SK-N-MC (cell line): ENCODE measurements around the gene ZNF343.

Experiments used
- DNase-seq: peaks from one replicate; pipeline ENCODE4 v3.0.0-alpha.2; 2011; ENCODE audit warnings: low read depth, low spot score
- H3K27ac ChIP-seq: fragments of 200-600 bp; sonication (generic); 2 replicates; pipeline ENCODE4 v1.5.1; 2016; ENCODE audit warnings: mixed run types
- H3K36me3 ChIP-seq: fragments of 200-600 bp; sonication (generic); 2 replicates; pipeline ENCODE4 v1.6.1; 2017; ENCODE audit warnings: antibody characterized with exemption, low read length, mixed read lengths; ENCODE audit not compliant: insufficient read depth
- H3K4me3 ChIP-seq: fragments of 200-600 bp; sonication (generic); 2 replicates; pipeline ENCODE4 v1.5.1; 2016
- H3K9ac ChIP-seq: fragments of 200-600 bp; sonication (generic); 2 replicates; pipeline ENCODE4 v1.8.0; 2017; ENCODE audit warnings: mixed run types, mixed read lengths; ENCODE audit not compliant: insufficient read length
- H3K9me3 ChIP-seq: fragments of 200-600 bp; sonication (generic); 2 replicates; pipeline ENCODE4 v1.6.1; 2017; ENCODE audit warnings: low read depth, mild to moderate bottlenecking, antibody characterized with exemption, low read length, moderate library complexity, mixed read lengths
- EZH2 ChIP-seq: fragments of 200-600 bp; sonication (generic); IDR thresholded peaks from one replicate; pipeline ENCODE4 v1.6.1; 2017; ENCODE audit warnings: antibody characterized with exemption
- FOXP2 ChIP-seq: optimal IDR thresholded peaks from 2 replicates; pipeline ENCODE3; 2011; ENCODE audit warnings: mild to moderate bottlenecking, moderate library complexity; ENCODE audit not compliant: insufficient read depth; ENCODE audit errors: extremely low read length, control extremely low read depth
- POLR2AphosphoS5 ChIP-seq: IDR thresholded peaks from 2 replicates; pipeline ENCODE4 v1.6.1; 2012; ENCODE audit warnings: mild to moderate bottlenecking, low read depth, low read length, borderline replicate concordance

The ZNF343 gene

DNA sequence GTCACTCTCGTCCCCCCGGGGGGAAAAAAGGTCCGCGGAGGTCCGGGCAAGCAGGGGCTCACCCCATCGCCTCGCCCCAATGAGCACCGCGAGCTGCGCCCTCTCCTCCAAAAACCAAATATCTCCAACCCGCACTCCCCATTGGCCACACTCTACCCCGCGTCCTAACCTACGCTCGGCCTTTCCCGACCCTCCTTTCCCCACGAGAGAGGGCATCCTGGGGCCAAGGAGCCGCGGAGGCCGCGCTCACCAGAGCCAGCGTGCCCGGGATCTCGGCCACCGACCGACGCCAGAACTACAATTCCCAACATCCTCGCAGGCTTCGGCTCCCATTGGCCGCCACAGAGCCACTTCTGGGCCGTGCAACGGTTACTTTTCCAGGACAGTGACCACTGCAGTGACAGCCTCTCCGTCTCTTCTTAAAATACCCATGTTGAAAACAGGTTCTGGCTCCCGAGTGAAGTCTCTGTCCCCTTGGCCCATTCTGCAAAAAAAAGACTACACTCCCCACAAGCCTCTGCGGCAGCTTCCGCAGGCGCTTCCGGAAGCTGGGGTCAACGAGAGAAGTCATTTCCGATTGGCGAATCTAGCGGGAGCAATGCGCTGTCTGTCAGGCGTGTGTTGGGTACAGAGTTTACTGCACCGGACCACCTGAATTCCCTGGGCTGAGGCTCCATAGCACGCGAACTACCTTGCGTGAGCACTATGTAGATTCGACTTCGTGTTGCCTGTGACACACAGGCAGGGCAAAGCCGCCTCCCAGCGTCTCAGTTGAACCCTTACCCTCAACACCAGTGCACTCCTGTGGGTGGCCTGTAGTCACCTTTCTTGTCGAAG, at the start of gene ZNF343:
ZNF343 (minus strand) TSS at position 285 of the 837 bp plus-strand sequence. CDS start 15,020 bp downstream, outside the sequence.
- Histone ChIP-seq H3K4me3 (peak within 1 kb of the TSS; percentile 98), H3K9me3 (no peaks in the 10 kb centered on the region), H3K36me3 (no peaks in the 10 kb centered on the region), H3K9ac (peak within 1 kb of the TSS; percentile 95), H3K27ac (peak within 1 kb of the TSS; percentile 93)
- TF ChIP-seq EZH2 (no peak), POLR2AphosphoS5 (peak; percentile 89)
- DNase-seq: no peak

DNA sequence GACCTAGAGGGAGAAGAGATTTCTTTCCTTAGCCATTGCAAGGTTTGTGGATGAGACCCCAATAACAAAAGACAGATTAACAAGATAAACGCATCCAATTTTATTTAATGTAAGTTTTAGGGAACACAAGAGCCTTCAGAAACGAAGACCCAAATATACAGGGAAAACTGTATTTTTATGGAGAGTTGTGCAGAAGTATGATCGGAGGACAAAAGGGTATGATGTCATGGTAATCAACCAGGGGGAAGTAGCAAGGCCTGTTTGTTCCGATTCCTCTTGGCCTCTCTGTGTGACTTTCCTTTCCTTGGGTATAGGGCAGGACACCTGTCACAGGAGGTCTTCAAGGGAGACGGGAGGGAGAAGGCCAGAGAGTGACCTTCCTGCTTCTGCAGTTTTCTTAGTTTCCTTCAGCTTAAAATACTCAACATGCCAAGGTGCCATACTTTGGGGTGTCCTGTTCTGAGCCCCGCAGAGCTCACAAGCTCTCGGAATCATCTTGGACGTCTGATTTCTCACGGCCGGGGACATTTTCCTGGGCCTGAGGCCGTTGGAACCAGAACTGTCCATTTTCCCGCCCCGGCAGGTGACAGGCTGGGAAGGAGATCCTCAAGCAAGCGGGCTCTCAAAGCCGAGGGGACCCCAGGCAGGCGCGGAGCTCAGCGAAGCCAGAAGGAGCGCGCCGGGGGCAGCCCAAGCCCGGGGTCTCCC, 49.3 kb upstream of the ZNF343 start:
- DNase-seq: no peak
- no peak for TF ChIP-seq FOXP2
- TF ChIP-seq POLR2AphosphoS5: no peak
- TF ChIP-seq EZH2: no peak
- no peak overlapping the region for H3K9ac ChIP-seq
- H3K36me3 ChIP-seq: no peaks in the 10 kb centered on the region
- no peaks in the 10 kb centered on the region for H3K9me3 ChIP-seq
- no peak overlapping the region for H3K4me3 ChIP-seq
- no peak overlapping the region for H3K27ac ChIP-seq

DNA sequence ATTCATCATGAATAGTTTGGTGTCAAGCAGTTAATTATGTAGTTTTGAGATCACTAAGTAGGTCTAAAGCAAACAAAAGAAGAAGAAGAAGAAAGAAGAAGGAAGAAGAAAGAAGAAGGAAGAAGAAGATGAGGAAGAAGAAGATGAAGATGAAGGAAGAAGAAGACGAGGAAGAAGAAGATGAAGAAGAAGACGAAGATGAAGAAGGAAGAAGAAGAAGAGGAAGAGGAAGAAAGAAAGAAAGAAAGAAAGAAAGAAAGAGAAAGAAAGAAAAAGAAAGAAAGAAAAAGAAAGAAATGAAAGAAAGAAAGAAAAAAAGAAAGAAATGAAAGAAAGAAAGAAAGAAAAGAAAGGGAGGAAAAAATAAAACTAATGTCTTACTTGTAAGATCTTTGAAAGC, 36.9 kb upstream of the ZNF343 start:
- no peak for DNase-seq
- no peak for TF ChIP-seq POLR2AphosphoS5
- no peak for TF ChIP-seq EZH2
- TF ChIP-seq FOXP2: no peak
- Histone ChIP-seq H3K9ac (no peak overlapping the region), H3K36me3 (no peaks in the 10 kb centered on the region), H3K9me3 (no peaks in the 10 kb centered on the region), H3K4me3 (no peak overlapping the region), H3K27ac (no peak overlapping the region)

DNA sequence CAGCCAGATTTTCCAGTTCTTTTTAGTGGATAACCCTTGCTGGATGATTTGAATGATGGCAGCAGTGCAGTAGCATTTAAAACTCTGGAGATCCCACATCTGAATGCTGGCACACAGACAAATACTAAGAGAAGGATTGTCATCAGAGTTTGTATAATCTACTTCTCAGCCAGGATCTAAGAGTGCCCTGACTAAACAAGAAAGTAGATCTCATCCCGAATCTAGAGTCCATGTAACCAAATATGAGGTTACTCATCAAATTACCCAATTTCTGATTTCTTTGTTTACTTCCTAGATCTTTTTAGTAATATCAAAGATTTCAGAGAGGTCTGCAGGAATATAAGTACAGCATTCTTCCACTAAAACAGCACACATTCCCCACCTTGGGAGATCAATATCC, 35.5 kb upstream of the ZNF343 start:
- DNase-seq: no peak
- H3K36me3 ChIP-seq: no peaks in the 10 kb centered on the region
- H3K4me3 ChIP-seq: no peak overlapping the region
- H3K27ac ChIP-seq: no peak overlapping the region
- no peaks in the 10 kb centered on the region for H3K9me3 ChIP-seq
- TF ChIP-seq POLR2AphosphoS5 (no peak), FOXP2 (no peak)
- no peak overlapping the region for H3K9ac ChIP-seq

DNA sequence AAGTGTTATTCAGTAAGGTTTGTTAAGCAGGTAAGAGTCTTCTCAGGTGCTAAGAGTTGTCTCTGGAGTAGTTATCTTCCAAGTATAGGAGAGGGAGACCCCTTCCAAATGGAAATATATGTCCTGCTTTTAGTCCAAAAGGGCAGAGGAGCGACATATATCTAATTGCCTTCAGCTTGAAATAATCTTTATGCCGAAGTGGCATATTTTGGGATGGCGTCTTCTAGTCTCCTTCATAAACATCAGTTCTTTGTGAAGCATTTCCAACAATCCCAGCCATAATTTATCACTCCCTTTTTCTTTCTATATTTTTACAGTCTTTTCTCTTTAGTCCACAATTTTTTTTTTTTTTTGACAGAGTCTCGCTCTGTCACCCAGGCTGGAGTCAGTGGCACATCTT, 33.6 kb upstream of the ZNF343 start:
- TF ChIP-seq POLR2AphosphoS5 (no peak), FOXP2 (no peak), EZH2 (no peak)
- Histone ChIP-seq H3K4me3 (no peak overlapping the region), H3K9me3 (no peaks in the 10 kb centered on the region), H3K36me3 (no peaks in the 10 kb centered on the region), H3K9ac (no peak overlapping the region), H3K27ac (no peak overlapping the region)
- no peak for DNase-seq

DNA sequence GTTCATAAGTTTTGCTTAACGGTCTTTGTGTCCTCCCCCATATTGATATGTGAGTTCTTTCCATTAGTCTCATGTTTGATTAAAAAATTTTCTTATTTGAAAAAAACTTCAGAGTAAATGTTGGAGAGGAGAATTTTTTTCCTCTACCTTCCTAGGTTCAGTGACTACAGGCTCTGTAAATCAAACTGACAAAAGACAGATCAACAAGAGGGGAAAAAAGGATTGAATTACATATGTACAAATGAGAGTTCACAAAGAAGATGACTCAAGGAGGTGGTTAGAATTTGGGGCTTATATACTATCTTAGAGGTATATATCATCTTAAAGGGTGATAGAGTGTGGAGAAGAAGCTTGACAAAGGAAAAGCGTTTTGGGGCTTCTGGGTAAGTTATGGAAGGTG, 33.2 kb upstream of the ZNF343 start:
- H3K9ac ChIP-seq: no peak overlapping the region
- TF ChIP-seq FOXP2: no peak
- no peak for TF ChIP-seq POLR2AphosphoS5
- TF ChIP-seq EZH2: no peak

DNA sequence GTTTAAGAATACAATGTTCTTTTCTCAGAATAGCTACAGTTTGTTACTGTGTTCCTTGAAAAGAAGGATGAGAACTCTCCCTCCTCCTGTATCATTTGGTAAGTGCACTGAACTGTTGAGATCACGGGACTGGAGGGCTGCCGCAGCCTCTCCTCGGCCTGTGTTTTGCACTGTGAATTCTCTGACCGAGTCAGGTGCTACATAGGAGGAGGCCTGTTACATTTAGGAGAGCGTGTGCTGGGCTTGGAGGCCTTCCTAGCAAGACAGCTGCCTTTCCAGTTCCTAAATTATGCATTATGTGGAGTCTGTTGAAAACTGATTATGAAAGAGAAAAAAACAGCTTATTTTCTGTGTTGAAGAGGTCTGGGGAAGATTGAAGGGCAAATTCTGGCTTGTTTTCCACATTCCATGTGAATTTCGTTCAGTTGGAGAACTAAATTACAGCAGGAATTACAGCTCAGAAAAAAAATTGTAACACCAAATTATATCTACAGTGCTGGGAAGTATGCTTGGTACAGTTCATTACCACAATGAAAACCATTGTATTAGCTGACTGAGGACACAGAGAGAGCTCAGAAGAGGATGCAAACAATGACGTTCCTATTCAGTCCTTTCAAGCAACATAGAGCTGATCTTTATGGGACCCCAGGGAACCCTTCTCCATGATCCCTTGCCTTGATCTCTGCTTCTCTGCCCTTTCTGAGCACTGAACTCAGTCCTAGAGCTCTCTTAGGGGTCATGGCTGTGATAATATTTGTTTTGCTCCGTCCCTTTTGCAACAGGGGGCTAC, 30.4 kb upstream of the ZNF343 start:
- H3K9ac ChIP-seq: no peak overlapping the region
- TF ChIP-seq EZH2: no peak
- no peak for TF ChIP-seq POLR2AphosphoS5
- TF ChIP-seq FOXP2: no peak
- no peaks in the 10 kb centered on the region for H3K36me3 ChIP-seq
- H3K4me3 ChIP-seq: no peak overlapping the region
- DNase-seq: no peak
- no peaks in the 10 kb centered on the region for H3K9me3 ChIP-seq
- H3K27ac ChIP-seq: no peak overlapping the region

More for the DNA sequence above, 33.2 kb upstream of the ZNF343 start:
- no peaks in the 10 kb centered on the region for H3K36me3 ChIP-seq
- no peak overlapping the region for H3K4me3 ChIP-seq
- H3K27ac ChIP-seq: no peak overlapping the region
- no peaks in the 10 kb centered on the region for H3K9me3 ChIP-seq
- no peak for DNase-seq

DNA sequence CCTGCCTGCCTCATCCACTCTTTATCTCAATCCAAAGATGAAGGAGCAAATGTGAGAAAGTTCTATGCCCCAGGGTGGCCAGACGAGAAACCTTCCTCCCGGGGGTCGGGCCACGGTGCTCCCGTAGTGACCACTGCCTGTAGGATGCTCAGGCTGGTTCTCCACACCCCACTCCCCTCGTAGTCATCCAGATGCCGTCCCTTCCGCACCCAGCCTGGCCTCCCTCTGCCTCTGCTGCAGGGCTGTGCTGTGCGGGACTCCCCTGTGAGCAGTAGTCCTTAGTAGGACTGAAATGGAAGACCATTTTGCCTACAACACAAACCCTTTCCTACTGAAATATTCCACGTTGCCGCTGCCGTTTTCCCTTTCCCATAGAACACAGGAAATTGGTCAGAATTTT, 29.6 kb upstream of the ZNF343 start:
- Histone ChIP-seq H3K9me3 (no peaks in the 10 kb centered on the region), H3K27ac (no peak overlapping the region), H3K9ac (no peak overlapping the region), H3K36me3 (no peaks in the 10 kb centered on the region), H3K4me3 (no peak overlapping the region)
- no peak for TF ChIP-seq EZH2
- no peak for TF ChIP-seq FOXP2
- no peak for TF ChIP-seq POLR2AphosphoS5
- DNase-seq: no peak
